ENCODE data around the gene CUEDC1. TPM values are rescaled to one million over a fixed set of nuclear protein-coding genes. Genes with fewer than 3 reads are reported as not detected.

Gene CUEDC1
- total and polyA plus RNA-seq, 9 of the 15 experiments (the other 6 are each of a cell fraction or from before 2014, with no cell fraction given), result 0.20 to 4.1 (median 1.6) TPM; not detected in 1

GRCh38 chr17:57868910-57869616, 86.1 kb downstream of the CUEDC1 start:
- ChIA-PET POLR2A (interaction anchor here (1.0 to 1.5 kb wide), 2 partner anchors 15 to 124 kb away, joined by 3 read pairs; no protein-coding TSS in a partner anchor), CTCF (ENCODE audit: low intra/inter-chr PET ratio) (interaction anchor here (0.7 kb wide), 1 partner anchor 15 kb away, joined by 3 read pairs; no protein-coding TSS in a partner anchor)
- H3K9me1 ChIP-seq (ENCODE audit: control insufficient read depth, insufficient read depth, low read length), result peaks cover 4% of the 10 kb centered on the region
- in situ Hi-C loops (cut with MboI) (no loop called here), intact Hi-C loops (cut with micrococcal nuclease) (no loop called here)
- no peaks in the 10 kb centered on the region for H3K9me3 ChIP-seq (replicated peaks; ENCODE audit: control insufficient read depth, insufficient read depth, low read depth, low read length)
- H2AFZ ChIP-seq (ENCODE audit: low read depth, low read length), result no peak overlapping the region
- DNase-seq (ENCODE audit: extremely low read depth in 1 of 4, low spot score in 3 of 4) (no peak), ATAC-seq (no peak), FAIRE-seq (no peak)
- H3K79me2 ChIP-seq (ENCODE audit: control insufficient read depth, insufficient read depth, low read length), result no peaks in the 10 kb centered on the region
- peaks cover 0 to 23% of the 10 kb centered on the region in 2 experiments; a peak in 4 of 5 replicates for H3K4me1 ChIP-seq (replicated peaks in 1 of 2; ENCODE audit: control insufficient read depth in 2 of 2, insufficient read depth in 2 of 2, low read length in 2 of 2)
- no peak overlapping the region for H3K4me2 ChIP-seq (ENCODE audit: insufficient read depth, low read length)
- BruUV-seq (replicated peaks), result no TSS peak
- no peaks in the 10 kb centered on the region for H4K20me1 ChIP-seq (replicated peaks; ENCODE audit: control insufficient read depth, insufficient read depth, low read length)
- peaks cover 7 to 17% of the 10 kb centered on the region in 2 experiments; a peak in 4 of 5 replicates for H3K27me3 ChIP-seq (ENCODE audit: control insufficient read depth in 2 of 2, insufficient read depth in 2 of 2, low read length in 2 of 2)
- H3K4me3 ChIP-seq, result no peak overlapping the region
- peak overlapping the region in 1 of 2 experiments; percentile 59; a peak in 1 of 4 replicates for H3K9ac ChIP-seq (ENCODE audit: insufficient read depth in 1 of 2, low read depth in 2 of 2, low read length in 2 of 2)
- H3K27ac ChIP-seq (ENCODE audit: extremely low read depth, low read depth, low read length), result no peak overlapping the region
- no peaks in the 10 kb centered on the region for H3K36me3 ChIP-seq (ENCODE audit: control insufficient read depth, insufficient read depth, low read length)
- WGBS (ENCODE audit: insufficient coverage, low coverage, missing lambda C conversion rate), result 59% methylated on average over 7 of the region's 13 CpGs
- TF ChIP-seq IRF2 (CRISPR knock-in tag; IDR thresholded peaks at IDR 0.05) (no peak), HDAC6 (IDR thresholded peaks at IDR 0.05; ENCODE audit: low read depth, low read length) (no peak), NKRF (IDR thresholded peaks at IDR 0.05; ENCODE audit: borderline replicate concordance) (no peak), ZSCAN32 (CRISPR knock-in tag; IDR thresholded peaks at IDR 0.05) (no peak), CHD1 (IDR thresholded peaks at IDR 0.05; ENCODE audit: low read length) (no peak), MTA3 (IDR thresholded peaks at IDR 0.05; ENCODE audit: borderline replicate concordance) (no peak), ARHGAP35 (IDR thresholded peaks at IDR 0.05; ENCODE audit: partially characterized antibody) (no peak), HEY1 (CRISPR knock-in tag; IDR thresholded peaks at IDR 0.05; ENCODE audit: borderline replicate concordance) (no peak), THRB (CRISPR knock-in tag; conservative IDR thresholded peaks at IDR 0.05) (no peak), SMC3 (conservative IDR thresholded peaks at IDR 0.05; ENCODE audit: insufficient read depth, low read depth, low read length) (no peak), USF2 (CRISPR knock-in tag; IDR thresholded peaks at IDR 0.05) (no peak), ZNF133 (CRISPR knock-in tag; IDR thresholded peaks at IDR 0.05) (no peak), ELF2 (CRISPR knock-in tag; IDR thresholded peaks at IDR 0.05) (no peak), PURB (CRISPR knock-in tag; IDR thresholded peaks at IDR 0.05; ENCODE audit: low read depth) (no peak), SFPQ (IDR thresholded peaks at IDR 0.05; ENCODE audit: low read depth, low read length) (no peak), NR3C1 (CRISPR knock-in tag; IDR thresholded peaks at IDR 0.05) (no peak)
